ENCODE measurements around the gene MESD.

MESD gene

GRCh38 chr15:80991421-80991820 lies 1.8 kb upstream of the MESD start:
- no peak for DNase-seq (ENCODE audit: low spot score)

DNA sequence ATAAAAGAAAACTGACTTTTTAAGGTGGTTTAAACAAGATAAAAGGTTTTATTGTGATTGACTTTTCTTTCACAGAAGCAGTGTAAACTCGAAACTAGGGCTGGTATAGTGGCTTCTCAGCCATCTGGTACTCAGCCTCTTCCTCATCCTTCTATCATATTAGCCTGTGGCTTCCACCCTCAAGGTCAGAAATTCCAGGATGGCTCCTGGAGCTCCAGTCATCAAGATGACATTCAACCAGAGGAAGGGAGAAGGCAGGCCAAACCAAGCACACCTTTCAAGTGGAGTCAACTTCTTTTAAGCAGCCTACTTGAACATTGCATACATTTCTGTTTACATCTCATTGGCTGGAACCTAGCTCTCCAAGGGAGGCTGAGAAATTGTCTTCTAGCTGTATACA lies 1.3 kb upstream of the MESD start:
- DNase-seq (ENCODE audit: low spot score) = peak; percentile 27

DNA sequence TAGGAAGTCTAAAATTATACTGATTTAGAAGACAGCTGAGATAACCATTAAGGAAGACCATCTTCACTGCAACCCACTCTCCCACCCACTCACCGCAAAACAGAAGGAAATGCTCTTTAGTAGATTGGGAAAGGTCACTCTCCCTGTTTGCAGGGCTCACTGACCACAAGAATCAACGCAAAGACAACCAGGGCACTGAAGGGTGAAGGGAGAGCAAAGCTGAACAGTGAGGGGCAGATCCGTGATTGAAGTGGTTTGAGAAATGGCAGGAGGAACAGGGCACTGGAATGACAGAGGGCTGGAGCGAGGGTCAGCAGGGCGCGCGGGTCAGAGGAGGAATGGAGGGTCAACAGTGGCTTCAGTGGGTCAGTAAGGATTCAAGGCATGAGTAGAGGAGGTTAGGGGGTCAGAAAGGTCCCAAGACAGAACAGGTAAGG lies 520 bp downstream of the MESD start:
- DNase-seq (ENCODE audit: low spot score) = peak; percentile 47

GRCh38 chr15:80988148-80988796 lies 1.3 kb downstream of the MESD start:
- no peak for DNase-seq (ENCODE audit: low spot score)

DNA sequence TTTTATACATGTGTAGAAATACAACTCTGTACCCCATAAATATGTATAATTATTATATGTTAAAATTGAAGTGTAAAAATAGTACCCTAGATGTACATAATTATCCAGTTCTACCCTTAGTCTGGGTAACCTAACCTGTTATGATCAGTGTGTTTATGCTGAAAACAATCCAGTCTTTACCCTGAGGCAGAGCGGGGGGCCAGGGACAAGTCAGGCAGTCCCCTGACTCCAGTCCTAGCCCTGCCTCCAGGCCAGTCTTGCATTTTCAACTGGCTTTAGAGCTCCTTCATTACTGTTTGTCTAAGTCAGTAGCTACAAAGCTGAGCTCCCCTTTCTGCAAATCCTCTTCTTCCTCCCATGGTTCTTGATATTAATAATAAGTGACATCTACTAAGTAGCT lies 3.1 kb downstream of the MESD start:
- DNase-seq (ENCODE audit: low spot score) = no peak

GRCh38 chr15:80985981-80986380 lies 3.6 kb downstream of the MESD start:
- no peak for DNase-seq (ENCODE audit: low spot score)

GRCh38 chr15:80984856-80985255 lies 4.8 kb downstream of the MESD start:
- DNase-seq (ENCODE audit: low spot score) = no peak

- no peak for DNase-seq (ENCODE audit: low spot score)
Observed at GRCh38 chr15:80982839-80983238, 6.8 kb downstream of the MESD start.

- no peak for DNase-seq (ENCODE audit: low spot score)
Observed at GRCh38 chr15:80982205-80982604, 7.4 kb downstream of the MESD start.

GRCh38 chr15:80979538-80980200 lies 9.9 kb downstream of the MESD start:
- DNase-seq (ENCODE audit: low spot score) = no peak

DNA sequence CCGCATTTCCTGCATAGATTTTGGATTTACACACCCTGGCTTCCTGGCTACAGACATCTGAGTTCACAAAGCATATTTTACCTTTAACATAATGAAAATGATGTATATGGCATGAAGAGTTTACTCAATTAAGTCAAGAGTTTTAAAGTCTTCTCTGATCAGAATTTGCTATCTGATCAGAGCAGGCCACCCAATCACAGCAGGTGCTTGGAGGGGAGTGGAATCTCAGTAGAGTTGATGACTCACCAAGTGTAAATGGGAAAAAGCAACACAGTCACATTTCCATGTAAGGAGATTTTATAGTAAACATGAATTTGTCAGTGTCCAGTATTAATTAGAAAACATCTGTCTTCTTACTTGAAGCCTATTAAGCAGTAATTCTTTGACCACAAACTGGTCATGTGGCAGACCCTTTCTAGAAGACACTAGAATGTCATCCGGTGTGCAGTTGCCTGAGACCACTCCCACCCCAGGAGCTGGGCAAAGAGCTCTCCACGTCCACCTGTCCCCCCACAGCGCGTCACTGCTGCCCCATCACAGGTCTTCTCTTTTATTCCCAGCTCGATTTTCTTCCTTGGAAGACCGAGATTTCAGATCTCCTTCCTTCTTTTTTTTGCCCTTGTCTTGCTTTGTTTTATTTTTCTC lies 10.8 kb downstream of the MESD start:
- peak; percentile 43 for DNase-seq (ENCODE audit: low spot score)

- no peak for DNase-seq (ENCODE audit: low spot score)
Observed at GRCh38 chr15:80977627-80978036, 12.0 kb downstream of the MESD start.

- no peak for DNase-seq (ENCODE audit: low spot score)
Observed at GRCh38 chr15:80976851-80977250, 12.8 kb downstream of the MESD start.

- DNase-seq (ENCODE audit: low spot score) = no peak
Observed at GRCh38 chr15:80974914-80975313, 14.7 kb downstream of the MESD start.

GRCh38 chr15:80972276-80972675 lies 17.3 kb downstream of the MESD start:
- no peak for DNase-seq (ENCODE audit: low spot score)

GRCh38 chr15:80971143-80971542 lies 18.5 kb downstream of the MESD start:
- DNase-seq (ENCODE audit: low spot score) = no peak

DNA sequence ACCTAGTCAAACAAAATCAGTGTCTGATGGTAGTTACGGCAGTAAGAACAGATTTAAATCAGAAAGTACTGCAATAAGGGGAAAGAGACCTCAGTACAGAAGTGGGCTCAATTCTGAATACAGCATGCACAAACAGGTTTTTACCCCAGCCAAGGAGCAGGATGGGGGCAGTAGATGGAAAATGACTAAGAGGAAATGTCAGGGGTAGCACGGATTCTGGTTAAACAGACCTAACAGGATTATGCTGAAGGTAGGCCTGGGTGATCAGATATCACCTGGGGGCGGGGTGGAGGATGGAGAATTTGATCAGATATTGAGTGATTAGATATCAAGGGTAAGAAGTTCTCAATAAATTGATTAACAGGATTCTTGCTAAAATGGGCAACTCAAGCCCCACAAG lies 19.0 kb downstream of the MESD start:
- DNase-seq (ENCODE audit: low spot score) = no peak

DNA sequence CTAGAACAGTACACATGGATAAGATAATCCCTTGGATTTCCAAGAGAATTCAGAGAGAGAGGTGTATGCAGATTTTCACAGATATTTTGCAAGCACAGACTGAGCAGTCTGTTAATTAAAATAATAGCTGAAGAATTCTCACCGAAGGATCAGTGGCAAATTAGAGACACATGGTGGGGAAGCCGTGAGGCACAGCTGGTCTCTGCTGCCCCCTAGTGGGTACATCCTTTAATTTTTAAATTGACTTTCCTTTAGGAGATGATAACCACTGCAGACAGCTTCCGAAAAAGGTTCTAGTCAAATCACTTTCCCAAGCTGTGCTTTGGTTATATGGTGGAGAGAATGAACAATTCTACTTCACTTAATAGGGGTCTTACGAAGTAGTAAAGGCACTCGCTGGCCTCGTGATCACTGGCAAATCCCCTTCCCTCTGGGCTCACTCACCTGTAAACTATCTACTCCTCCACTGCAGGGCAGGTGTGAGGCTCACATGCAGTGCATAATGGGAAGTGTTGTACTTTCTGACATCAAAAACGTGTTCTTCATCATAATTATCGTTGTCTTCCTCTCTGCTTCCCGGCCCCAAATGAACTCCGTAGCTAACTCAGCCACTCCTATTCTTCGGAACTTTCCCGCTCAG lies 19.5 kb downstream of the MESD start:
- peak; percentile 67 for DNase-seq (ENCODE audit: low spot score)

- no peak for DNase-seq (ENCODE audit: low spot score)
Observed at GRCh38 chr15:80969316-80969715, 20.3 kb downstream of the MESD start.

- DNase-seq (ENCODE audit: low spot score) = no peak
Observed at GRCh38 chr15:80967991-80968510, 21.6 kb downstream of the MESD start.

DNA sequence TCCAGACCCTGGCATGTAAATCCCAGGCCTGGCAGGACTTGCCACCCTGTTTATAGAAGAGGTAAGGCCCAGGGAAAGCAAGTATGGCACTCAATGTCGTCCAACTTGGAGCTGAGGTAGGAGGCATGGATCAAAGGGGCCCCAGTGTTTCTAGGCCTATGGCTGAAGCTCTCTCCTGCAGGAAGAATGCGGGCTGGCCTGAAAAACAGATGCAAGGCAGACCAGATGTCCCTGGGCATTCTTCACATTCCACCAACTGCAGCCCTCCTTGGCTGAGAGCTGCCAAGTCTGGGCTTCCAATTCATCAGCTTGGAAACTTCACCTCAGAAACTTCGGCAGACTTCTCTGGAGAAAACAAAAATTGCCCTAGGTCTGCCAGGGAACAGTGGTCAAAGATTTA lies 22.2 kb downstream of the MESD start:
- DNase-seq (ENCODE audit: low spot score) = no peak

DNA sequence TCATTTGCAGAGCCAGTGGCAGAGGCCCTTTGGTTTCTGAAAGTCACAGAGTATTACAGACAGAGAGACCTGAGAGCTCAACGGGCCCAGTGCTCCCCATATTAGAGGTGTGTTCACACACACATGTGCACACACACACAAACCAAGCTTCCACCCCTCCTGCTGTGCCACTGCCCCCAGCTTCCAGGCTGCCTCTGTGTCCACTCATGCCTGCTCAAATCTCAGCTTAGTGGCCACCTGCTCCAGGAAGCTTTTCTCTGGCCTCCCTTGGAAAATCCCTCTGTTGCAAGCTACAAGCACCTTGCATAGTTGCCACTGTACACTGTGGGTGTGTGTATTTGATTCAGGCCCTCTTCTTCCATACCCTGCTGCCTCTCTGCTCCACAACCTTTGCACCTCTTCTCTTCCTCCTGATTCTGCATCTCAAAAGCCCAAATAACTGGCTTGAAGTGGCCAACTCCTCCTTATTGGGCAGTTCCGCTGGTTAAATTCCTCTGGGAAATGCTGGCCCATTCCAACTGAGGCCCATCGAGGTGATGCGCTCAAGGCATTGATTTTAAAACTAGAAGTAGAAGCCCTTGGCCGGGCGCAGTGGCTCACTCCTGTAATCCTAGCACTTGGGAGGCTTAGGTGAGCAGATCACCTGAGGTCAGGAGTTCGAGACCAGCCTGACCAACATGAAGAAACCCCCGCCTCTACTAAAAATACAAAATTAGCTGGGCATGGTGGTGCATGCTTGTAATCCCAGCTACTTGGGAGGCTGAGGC lies 23.0 kb downstream of the MESD start:
- DNase-seq (ENCODE audit: low spot score) = no peak
